ENCODE measurements around the gene PKP4. TPM values are rescaled to one million over a fixed set of nuclear protein-coding genes. Genes with fewer than 3 reads are reported as not detected.

PKP4 gene
- total RNA-seq, 1 experiment from 2014 or later: 55.2 TPM

DNA sequence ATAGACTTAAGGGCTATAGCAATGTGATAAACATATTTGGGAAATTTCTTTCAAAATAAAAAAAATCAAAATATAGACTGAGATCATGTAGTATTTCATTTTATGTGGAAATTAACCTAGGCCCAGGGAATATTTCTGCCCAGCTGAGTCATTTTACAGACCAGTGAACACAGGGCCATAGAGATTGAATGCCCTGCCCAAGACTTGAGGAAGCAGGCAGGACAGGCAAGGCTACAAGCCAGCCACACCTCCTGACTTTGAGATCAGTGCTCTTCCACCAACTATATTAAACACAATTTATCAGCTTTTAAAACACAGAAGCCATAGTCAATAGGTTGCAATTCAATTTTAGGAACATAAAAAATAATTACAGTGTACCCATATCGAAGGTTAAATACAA, 13.1 kb upstream of the PKP4 start:
- intact Hi-C loops (cut with micrococcal nuclease): no loop called here
- CTCF ChIA-PET: interaction anchor here (1.0 kb wide), 1 partner anchor 302 kb away, joined by 3 read pairs; no protein-coding TSS in a partner anchor
- POLR2A ChIA-PET: interaction anchor here (0.6 kb wide), 1 partner anchor 54 kb away, joined by 4 read pairs; no protein-coding TSS in a partner anchor

More for the DNA sequence above, 13.1 kb upstream of the PKP4 start:
- H3K4me1 ChIP-seq (ENCODE audit: control insufficient read depth in 1 of 2, insufficient read depth in 2 of 2, low read length in 2 of 2): no peaks in the 10 kb centered on the region
- no peak overlapping the region for H2AFZ ChIP-seq (ENCODE audit: low read depth, low read length, poor library complexity, severe bottlenecking)
- H3K9me3 ChIP-seq (ENCODE audit: control insufficient read depth in 1 of 2, insufficient read depth in 1 of 2, low read depth in 1 of 2, low read length in 2 of 2): no peaks in the 10 kb centered on the region
- RAD21 ChIA-PET (ENCODE audit: low non-redundant PET in 1 of 2, low total read pairs in 2 of 2, uncharacterized antibody in 2 of 2, unreplicated experiment in 2 of 2): no interaction called here
- no peak overlapping the region for H3K27ac ChIP-seq (ENCODE audit: low read depth, low read length)
- no peaks in the 10 kb centered on the region for H4K20me1 ChIP-seq (ENCODE audit: insufficient read depth)
- no TSS peak for BruUV-seq (replicated peaks)
- DNase-seq (ENCODE audit: low read depth, low spot score) (no peak), ATAC-seq (no peak)
- H3K79me2 ChIP-seq (ENCODE audit: insufficient read depth, low read length): no peaks in the 10 kb centered on the region
- H3K9me2 ChIP-seq (ENCODE audit: insufficient read depth): no peaks in the 10 kb centered on the region
- no peak overlapping the region for H3K4me3 ChIP-seq (replicated peaks in 1 of 2; ENCODE audit: low read depth in 1 of 2, low read length in 2 of 2)
- no peak overlapping the region for H3K9ac ChIP-seq (ENCODE audit: low read length)
- H3K27me3 ChIP-seq (ENCODE audit: insufficient read depth, low read length): no peaks in the 10 kb centered on the region
- H3K4me2 ChIP-seq (ENCODE audit: low read length): no peak overlapping the region
- no peaks in the 10 kb centered on the region for H3K36me3 ChIP-seq (ENCODE audit: control insufficient read depth in 1 of 2, insufficient read depth in 2 of 2, low read length in 2 of 2)
- TF ChIP-seq CBX3 (IDR thresholded peaks at IDR 0.05; ENCODE audit: low read depth) (no peak), EGR1 (IDR thresholded peaks at IDR 0.05; ENCODE audit: low read depth) (no peak), ZFX (IDR thresholded peaks at IDR 0.05) (no peak), FOSL1 (IDR thresholded peaks at IDR 0.05; ENCODE audit: low read depth) (no peak), JUND (IDR thresholded peaks at IDR 0.05) (no peak), POLR2A (IDR thresholded peaks at IDR 0.05; ENCODE audit: borderline replicate concordance, extremely low read depth, insufficient read depth, insufficient read length) (no peak), SP1 (IDR thresholded peaks at IDR 0.05; ENCODE audit: low read depth) (no peak), RAD21 (IDR thresholded peaks at IDR 0.05; ENCODE audit: low read depth) (no peak)
- TF ChIP-seq, protein P1, sequence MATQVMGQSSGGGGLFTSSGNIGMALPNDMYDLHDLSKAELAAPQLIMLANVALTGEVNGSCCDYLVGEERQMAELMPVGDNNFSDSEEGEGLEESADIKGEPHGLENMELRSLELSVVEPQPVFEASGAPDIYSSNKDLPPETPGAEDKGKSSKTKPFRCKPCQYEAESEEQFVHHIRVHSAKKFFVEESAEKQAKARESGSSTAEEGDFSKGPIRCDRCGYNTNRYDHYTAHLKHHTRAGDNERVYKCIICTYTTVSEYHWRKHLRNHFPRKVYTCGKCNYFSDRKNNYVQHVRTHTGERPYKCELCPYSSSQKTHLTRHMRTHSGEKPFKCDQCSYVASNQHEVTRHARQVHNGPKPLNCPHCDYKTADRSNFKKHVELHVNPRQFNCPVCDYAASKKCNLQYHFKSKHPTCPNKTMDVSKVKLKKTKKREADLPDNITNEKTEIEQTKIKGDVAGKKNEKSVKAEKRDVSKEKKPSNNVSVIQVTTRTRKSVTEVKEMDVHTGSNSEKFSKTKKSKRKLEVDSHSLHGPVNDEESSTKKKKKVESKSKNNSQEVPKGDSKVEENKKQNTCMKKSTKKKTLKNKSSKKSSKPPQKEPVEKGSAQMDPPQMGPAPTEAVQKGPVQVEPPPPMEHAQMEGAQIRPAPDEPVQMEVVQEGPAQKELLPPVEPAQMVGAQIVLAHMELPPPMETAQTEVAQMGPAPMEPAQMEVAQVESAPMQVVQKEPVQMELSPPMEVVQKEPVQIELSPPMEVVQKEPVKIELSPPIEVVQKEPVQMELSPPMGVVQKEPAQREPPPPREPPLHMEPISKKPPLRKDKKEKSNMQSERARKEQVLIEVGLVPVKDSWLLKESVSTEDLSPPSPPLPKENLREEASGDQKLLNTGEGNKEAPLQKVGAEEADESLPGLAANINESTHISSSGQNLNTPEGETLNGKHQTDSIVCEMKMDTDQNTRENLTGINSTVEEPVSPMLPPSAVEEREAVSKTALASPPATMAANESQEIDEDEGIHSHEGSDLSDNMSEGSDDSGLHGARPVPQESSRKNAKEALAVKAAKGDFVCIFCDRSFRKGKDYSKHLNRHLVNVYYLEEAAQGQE (IDR thresholded peaks at IDR 0.05; ENCODE audit: low read depth): no peak
- TF ChIP-seq, protein P2, sequence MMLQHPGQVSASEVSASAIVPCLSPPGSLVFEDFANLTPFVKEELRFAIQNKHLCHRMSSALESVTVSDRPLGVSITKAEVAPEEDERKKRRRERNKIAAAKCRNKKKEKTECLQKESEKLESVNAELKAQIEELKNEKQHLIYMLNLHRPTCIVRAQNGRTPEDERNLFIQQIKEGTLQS (IDR thresholded peaks at IDR 0.05): no peak

All from HCT116 (cell line).